GM19452 (cell line): ENCODE results near the gene DLX1.
A peak's percentile ranks its signal among the peaks of the same experiment; 100 is the strongest.
"Not testable (repeated sequence)": the region's sequence is repeated elsewhere in the genome, so short reads cannot be mapped to it uniquely, and the experiment has no call there.

ENCODE experiments used
- ATAC-seq: cut with Tn5 transposase; IDR thresholded peaks from one replicate; pipeline ENCODE4 v1.9.1; 2021; ENCODE audit not compliant: unreplicated experiment

DLX1 gene

GRCh38 chr2:172063446-172063845, 21.9 kb upstream of the DLX1 start:
- no peak for ATAC-seq

GRCh38 chr2:172065111-172065510, 20.2 kb upstream of the DLX1 start:
- ATAC-seq: no peak

GRCh38 chr2:172066394-172066886, 18.9 kb upstream of the DLX1 start:
- ATAC-seq: no peak

DNA sequence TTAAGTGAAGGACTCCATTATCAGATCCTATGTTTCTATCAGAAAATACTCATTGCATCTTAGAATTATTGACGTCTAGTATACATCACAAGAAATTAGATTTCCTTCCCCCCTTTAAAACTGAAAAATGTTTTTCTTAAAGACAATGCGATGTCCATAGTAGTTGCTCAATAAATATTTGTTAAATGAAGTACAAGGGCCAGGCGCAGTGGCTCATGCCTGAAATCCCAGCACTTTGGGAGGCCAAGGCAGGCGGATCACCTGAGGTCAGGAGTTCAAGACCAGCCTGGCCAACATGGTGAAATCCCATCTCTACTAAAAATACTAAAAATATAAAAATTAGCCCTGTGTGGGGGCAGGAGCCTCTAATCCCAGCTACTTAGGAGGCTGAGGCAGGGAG, 17.4 kb upstream of the DLX1 start:
- ATAC-seq: not testable (repeated sequence)

- ATAC-seq: no peak
Observed at GRCh38 chr2:172070936-172071335, 14.4 kb upstream of the DLX1 start.

- no peak for ATAC-seq
Observed at GRCh38 chr2:172072303-172072702, 13.0 kb upstream of the DLX1 start.

DNA sequence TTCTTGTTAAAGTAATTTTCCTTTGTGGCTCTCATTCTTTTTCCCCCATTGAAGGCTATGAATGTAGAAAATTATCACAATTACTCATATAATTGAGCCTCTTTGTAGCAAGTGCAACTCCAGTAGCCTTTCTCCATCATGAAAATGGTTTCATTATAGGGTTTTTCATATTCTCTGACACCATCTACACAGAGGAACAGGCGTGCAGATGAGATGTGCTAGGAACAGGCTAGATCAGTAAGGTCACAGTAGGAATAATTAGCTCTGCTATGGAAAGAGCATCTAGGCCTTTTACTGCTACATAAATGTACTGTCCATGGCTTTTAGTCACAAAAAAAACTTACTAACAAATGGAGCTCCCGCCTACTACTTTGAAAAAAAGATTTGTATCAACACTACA, 12.6 kb upstream of the DLX1 start:
- ATAC-seq: no peak

GRCh38 chr2:172073518-172073917, 11.8 kb upstream of the DLX1 start:
- no peak for ATAC-seq

- ATAC-seq: no peak
Observed at GRCh38 chr2:172074254-172074653, 11.1 kb upstream of the DLX1 start.

DNA sequence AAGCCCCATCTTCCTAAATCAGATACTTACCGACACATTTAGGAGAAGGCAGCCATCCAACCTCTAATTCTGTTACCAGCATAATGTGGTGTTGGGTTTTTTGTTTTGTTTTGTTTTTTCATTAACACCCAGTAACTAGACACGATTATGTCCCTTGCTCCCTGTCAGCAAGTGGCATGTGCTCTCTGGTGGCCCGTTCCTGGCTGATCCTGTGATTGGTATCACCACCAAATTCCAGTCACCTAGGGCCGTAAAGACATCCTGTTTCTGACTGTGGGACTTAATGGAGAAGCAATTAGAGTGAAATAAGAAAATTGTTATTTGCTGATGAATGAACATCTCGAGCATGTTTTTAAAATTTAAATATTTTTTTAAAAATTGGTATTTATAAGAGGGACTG, 5.9 kb upstream of the DLX1 start:
- ATAC-seq: no peak

- ATAC-seq: no peak
Observed at GRCh38 chr2:172079838-172080640, 5.3 kb upstream of the DLX1 start.

GRCh38 chr2:172080641-172081220, 4.6 kb upstream of the DLX1 start:
- ATAC-seq: no peak

DNA sequence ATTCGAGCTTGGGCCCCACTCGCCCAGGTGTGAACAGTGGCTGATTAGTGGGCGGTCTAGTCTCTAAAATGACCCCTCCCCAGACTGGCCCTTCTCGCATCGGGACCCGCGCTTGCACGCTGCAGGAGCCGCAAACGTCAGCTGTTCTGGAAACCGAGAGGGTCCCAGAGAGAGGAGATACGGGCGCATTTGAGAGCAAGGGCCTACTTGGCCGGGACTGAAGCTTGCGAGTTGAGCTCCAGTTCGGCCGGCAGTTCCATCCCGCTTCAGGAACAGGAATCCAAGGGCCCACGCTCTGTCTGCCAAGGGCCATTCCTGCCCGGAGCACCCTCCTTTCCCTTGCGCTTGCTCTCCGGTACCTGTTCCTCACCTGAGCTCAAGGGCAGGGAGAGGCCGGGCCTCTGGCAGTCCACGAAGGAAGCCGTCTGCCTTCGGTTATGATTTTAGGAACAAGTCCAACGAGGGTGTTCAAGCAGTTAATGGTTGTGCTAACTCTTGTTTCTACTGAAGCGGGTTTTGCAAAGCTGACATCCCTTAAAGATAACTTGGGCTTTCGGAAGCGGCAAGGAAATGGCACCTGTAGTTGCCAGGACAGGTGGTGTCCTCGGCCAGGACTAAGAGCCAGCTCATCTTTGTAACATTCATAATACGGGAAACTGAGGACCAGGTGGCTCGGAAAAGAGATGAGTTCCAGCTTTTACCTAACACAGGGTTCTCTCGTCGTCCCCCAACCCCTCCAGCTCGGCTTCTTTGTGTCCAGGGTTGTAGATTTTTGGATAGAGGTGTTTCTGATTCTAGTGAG, 3.9 kb upstream of the DLX1 start:
- ATAC-seq: no peak

DNA sequence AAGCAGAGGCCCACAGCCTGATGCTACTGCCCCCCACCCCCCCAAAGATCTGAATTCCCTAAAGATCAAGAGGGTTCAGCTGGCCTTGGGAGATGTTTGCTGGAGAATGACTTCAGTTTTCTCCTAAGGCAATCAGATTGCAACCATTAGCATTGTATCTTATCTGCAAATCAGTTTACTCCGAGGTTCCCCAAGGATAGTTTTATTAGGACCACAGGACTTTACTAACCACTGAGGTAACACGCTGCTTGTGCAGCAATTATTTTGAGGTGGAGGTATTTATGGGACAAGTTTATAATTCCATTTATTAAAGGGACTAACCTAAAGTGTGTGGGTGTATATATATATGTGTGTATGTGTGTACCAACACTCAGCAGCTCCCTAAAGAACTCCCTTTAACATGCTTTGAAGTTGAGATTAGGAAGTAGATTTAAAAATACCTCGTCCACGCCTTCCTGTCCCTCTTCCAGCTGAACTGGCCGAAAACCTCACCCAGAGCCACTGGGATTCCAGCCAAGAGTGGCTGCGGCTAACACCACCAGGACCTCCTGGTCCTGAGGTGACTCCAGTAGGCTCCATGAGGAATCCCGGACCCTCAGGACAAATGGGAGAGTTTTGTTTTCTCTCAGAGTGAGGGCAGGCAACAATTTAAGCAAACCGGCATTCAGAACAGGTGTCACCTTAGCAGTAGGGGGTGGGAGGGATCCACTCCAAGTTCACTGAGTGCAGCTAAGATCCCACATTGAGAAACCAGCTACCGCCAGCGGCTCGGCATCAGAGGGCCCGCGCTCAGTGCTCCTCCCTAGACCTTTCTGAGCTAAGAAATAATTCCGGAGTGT, 3.0 kb upstream of the DLX1 start:
- no peak for ATAC-seq

- no peak for ATAC-seq
Observed at GRCh38 chr2:172082944-172083627, 2.2 kb upstream of the DLX1 start.

DNA sequence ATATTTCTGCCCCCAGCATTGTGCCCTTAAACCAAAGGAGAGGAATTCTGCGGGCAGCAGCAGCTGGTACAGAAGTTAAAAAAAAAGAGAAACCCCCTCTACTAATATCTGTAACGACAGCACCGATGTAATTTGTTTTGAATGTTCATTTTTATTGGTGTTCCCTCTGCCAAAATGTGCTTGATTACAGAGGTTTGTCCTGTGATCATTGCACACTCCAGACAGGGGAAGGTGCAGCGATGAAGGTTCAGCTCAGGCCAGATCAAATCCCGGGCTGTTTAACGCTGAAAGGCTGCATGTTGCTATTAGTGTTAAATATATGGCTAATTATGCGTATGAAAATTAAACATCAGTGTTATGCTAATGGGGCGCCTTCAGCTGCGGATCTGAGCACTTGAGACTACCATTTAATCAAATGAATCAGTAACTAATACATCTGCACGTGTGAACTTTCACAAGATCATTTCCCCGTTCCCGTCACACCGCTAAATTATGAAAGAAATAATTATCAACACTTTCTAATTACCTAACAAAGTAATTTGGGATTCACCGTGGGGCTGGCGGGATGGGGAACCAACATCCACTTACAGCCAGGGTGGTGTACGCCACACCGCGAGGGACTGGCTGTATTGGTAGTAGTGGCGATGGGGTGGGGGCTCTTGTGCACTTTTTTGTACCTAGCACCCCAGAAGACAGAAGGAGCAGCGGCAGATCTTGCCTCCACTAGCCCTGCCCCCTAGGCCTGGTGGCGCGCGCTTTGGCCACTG, 1.5 kb upstream of the DLX1 start:
- ATAC-seq: no peak

GRCh38 chr2:172084395-172084644, 987 bp upstream of the DLX1 start:
- ATAC-seq: no peak

DNA sequence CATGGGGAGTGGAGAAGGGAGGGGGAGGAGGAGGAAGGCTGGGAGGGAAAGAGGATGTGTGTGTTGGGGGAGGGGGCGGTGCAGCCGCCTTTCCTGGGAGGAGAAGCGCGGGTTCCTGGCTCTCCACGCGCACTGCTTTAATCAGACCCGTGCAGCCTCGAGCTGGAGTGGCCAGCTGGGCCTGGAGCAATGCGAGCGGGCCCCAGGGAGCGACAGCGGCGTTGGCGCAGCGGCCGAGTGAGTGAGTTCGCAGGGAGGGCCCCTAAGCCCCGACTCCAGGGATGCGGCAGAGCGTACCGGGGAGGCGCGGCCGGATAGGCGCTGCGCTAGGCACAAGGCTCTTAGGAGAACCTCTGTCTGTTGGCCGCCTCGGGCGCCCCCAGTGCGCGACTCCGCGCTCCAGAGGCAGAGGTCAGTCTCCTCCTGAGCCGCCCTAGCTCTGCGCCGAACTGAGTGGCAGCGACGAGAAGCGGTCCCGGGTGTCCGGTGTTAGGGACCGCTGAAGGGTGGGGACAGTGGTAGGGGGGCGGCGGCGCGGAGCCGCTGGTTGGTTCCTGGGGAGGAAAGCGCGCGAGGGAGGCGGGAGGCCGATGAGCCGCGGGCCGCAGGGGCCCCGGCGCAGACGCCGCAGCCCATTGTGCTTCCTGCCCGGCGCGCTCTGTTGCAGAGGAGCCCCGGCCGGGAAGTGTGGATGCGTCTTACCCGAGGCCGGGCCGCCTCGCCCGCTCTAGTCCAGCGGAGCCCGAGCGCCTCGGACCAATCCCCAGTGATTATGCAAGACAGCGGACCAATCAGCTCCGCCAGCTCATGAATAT, 455 bp upstream of the DLX1 start:
- peak; percentile 85 for ATAC-seq
